Measurements from ENCODE around the gene MAP4K1.

GRCh38 chr19:38647966-38648768 is 30.4 kb upstream of the MAP4K1 start:
- TF ChIP-seq CTCF (IDR thresholded peaks at IDR 0.05; ENCODE audit: low read length) (no peak), EZH2phosphoT487 (IDR thresholded peaks at IDR 0.05; ENCODE audit: low read length) (no peak)

Data from MM.1S (cell line).